Measurements from ENCODE around the gene ATP6V0D1.
"Not testable (repeated sequence)": the region's sequence is repeated elsewhere in the genome, so short reads cannot be mapped to it uniquely, and the experiment has no call there.

The ATP6V0D1 gene

DNA sequence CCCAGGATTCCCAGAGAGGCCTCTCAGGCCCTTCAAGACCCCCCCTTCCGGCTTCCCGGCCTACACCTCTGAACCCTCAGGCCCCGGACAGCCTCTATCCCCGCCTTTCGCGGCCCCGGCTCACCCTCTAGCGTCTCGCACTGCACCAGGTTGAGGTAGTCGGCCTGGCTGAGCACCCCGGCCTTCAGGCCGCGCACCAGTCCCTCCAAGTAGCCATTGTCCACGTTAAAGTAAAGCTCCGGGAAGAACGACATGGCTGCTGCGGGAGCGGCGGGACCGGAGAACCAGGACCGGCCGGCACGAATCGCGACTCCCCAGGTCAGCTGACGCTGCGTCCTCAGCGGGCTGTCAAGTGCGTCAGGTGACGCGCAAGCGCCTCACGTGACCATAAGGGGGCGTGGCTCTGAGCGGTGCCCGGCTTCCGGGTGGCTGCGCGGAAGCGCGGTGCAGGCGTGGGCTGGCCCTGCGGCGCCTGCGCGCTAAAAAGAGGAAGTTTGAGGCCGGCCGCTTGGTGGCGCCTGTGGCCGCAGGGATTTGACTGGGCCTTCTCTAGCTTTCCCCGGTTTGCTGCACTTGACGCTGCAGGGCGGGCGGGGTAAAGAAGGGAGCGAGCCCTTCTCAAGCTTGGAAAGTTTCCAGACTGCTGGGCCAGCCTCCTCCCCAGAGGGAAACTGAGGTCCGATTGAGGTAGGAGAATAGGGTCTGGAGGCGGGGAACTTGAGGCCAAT is at the start of gene ATP6V0D1:
Gene ATP6V0D1 (minus strand): TSS at position 325 of the 728 bp plus-strand sequence. CDS start 71 bp downstream, at position 254.
- DNase-seq: peak; percentile 89

GRCh38 chr16:67530013-67530939 is 49.3 kb upstream of the ATP6V0D1 start:
- DNase-seq: no peak

DNA sequence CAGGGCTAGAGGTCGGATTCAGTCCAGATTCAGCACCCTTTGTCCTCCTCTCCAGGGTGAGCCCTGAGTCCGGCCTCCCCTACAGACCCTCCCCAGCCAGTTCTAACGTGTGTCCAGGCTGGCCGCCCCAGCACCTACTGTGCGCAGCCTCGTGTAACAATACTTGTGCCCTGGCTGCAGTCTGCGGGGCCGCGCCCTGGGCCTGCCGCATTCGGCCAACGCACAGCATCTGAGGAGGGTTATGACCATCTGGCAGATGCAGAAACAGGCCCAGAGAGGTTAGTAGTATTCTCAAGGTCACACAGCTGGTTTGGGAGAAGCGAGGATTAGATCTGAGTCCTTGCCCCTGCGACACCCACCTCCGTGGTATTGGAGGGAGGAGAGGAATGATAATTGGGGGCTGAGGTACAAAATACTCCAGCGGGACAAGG is 48.6 kb upstream of the ATP6V0D1 start:
- DNase-seq: no peak

DNA sequence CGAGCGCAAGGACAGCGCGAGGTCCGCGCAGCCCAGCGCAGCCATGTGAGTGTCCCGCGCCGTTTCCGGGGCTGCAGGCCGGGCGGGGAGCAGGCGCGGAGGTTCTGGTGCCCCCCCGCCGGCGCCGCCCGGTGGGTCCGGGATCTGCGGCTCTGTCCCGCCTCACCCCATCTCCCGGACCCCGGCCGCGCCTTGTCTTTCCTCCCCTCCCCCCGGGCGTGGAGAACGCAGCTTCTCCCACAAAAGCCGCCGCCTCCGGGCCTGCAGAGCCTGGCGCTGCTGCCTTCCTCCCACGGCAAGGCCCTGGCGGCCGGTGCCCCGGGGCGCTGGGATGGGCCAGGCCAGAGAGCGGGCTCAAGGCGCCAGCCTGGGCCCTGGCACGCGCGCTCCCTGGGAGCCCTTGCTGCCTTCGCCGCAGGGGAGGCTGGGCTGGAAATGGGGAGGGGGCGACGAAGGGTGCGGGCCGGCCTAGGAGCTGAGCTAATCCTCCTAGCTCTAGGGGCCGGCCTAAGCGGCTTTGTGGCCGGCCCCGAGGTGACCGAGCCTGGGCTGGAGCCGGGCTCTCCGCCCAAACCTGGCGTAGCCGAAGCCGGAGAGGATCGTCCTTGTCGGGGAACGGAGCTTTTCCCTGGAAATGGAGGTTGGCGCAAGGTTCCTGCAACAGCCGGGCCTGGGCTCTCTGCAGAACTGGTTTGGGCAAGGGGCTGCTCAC is 48.1 kb upstream of the ATP6V0D1 start:
- DNase-seq: no peak

- DNase-seq: no peak
These were observed 47.4 kb upstream of the ATP6V0D1 start, which contains the start of gene RIPOR1 for GRCh38 chr16:67528222-67528869. TSS of gene RIPOR1 (plus strand) at chr16:67528829. CDS start at chr16:67538447, 9,618 bp downstream.

- DNase-seq: no peak
These were observed 45.3 kb upstream of the ATP6V0D1 start for GRCh38 chr16:67526149-67526791.

DNA sequence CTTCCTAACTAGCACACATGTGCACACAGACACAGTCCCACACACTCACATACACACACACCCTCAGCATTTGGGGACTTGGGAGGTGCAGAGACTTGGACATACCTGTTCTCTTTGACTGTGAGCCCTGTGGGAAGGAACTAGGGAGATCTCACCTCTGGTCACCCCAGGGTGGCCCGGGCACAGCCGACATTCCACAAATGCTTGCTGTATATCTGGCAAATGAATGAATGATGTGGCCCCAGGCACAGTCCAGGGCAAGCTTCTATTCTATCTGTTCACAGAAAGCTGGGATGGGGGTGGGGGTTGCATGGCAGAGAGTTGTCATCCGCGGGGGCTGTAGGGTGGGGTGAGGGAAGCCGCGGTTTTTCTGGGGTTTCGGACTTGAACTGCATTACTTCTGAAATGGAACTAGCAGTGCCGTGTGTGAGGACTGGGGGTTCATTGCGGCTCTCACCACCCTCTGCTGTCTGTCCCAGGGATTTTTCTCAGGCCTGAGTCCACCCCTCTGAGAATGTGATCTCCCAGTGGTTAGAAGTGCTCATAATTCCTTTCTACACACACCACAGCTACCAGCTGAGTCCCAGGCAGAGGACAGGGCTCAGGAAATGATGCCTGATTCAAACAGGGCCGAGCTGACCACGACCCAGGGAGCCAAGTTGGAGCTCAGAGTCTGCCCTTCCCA is 44.4 kb upstream of the ATP6V0D1 start:
- DNase-seq: no peak

- DNase-seq: peak; percentile 93
These were observed 40.3 kb upstream of the ATP6V0D1 start for GRCh38 chr16:67521095-67521804.

DNA sequence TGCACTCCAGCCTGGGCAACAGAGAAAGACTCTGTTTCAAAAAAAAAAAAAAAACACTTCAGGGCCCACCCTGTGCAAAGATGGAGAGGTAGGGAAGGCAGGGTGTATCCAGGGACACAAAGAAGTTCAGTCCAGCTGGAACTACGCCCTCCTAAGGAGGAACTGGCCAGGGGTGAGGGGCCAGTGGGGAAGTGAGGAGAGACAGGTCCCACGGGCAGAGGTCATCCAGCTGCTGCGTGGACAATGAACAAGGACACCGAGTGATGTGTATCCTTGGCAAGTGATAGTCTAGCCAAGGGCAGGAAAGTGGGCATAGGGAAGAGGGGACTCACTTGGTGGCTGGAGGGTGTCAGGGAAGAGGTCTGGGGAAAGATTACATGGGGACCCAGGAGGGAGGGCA is 38.3 kb upstream of the ATP6V0D1 start:
- DNase-seq: no peak

DNA sequence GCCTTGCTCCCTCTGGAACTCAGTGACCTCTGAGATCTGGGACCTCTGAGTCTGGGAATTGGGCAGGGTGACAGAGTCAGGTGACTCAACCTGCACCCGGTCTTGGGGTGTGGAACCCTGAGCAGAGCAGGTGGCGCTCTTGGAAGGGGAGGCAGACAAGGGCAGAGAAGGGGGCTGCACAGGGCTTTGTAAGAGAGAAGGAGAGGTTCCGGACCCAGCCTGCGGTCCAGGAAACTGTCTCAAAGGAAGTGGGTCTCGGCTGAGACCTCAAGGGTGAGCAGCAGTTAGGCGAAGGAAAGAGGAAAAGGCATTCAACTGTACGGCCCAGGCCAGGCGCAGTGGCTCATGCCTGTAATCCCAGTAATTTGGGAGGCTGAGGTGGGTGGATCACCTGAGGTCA is 37.7 kb upstream of the ATP6V0D1 start:
- DNase-seq: no peak

DNA sequence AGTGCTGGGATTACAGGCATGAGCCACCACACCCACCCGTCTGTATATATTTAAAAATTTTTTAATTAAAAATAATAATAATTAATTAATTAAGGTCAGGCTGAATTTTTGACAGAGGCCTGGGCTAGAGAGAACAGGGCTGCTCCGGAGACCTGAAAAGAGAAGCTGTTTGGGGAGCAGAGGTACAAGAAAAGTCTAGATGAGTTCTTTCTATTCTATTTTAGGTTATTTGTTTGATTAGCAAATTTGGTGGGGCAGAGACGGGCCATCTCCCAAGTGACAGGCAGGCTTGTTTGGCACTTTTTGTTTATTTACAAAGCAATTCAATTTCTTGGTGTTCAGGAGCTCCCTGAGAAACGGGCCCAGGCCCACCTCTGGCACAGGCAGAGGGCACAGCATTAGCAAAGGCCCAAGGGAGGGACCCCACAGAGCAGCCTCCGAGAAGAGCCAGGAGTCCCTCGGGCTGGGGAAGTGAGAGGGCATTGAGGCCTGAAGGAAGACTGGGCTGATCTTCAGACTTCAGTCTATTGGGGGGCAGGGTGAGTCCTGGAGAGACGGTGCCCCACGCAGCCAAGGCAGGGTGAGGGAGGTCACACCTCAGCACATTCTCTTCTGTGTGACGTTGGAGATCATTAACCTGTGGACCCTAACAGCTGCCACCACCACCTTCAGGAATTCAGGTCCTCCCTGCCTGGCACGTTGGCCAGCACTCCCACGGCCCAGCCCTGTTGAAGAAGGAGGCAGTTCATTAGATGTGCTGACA is 36.9 kb upstream of the ATP6V0D1 start:
- DNase-seq: no peak

- no peak for DNase-seq
These were observed 36.1 kb upstream of the ATP6V0D1 start for GRCh38 chr16:67517155-67517445.

GRCh38 chr16:67516296-67517154 is 35.6 kb upstream of the ATP6V0D1 start:
- DNase-seq: no peak

- peak; percentile 85 for DNase-seq
These were observed 33.4 kb upstream of the ATP6V0D1 start for GRCh38 chr16:67514382-67514828.

GRCh38 chr16:67513892-67514291 is 32.9 kb upstream of the ATP6V0D1 start:
- not testable (repeated sequence) for DNase-seq

- no peak for DNase-seq
These were observed 28.1 kb upstream of the ATP6V0D1 start for GRCh38 chr16:67509016-67509415.

DNA sequence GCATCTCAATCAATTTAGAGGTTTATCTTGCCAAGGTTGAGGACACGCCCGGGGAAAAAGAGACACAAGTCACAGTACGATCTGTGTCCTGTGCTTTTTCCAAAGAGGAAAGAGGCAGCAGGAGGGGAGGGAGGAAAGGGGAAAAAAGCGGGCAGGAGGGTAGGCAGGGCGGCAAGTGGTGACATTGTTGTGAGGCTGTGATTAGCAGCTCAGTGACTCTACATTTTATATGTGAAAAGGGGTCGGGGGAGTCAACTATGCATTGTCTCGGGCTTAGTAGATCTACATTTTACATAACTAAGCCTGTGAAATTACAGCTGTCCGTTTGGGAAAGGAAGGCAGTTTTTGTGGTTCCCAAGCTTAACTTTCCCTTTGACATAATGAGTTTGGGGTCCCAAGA is 25.5 kb upstream of the ATP6V0D1 start:
- DNase-seq: no peak

- DNase-seq: no peak
These were observed 23.4 kb upstream of the ATP6V0D1 start for GRCh38 chr16:67504031-67505021.

Data from NCI-H1694 (cell line).